ENCODE results near the gene DRGX.

DRGX gene

GRCh38 chr10:49321021-49321420, 74.9 kb downstream of the DRGX start:
- 86 to 89% methylated on average over 2 of the region's 3 CpGs for WGBS, 2 experiments
- Histone ChIP-seq H3K4me3 (ENCODE audit: insufficient read depth, low read depth, low read length) (no peak overlapping the region), H3K27me3 (ENCODE audit: control insufficient read depth, insufficient read depth, low read length, poor library complexity, severe bottlenecking) (no peaks in the 10 kb centered on the region), H3K36me3 (ENCODE audit: control insufficient read depth, insufficient read depth, low read length) (no peaks in the 10 kb centered on the region), H3K27ac (ENCODE audit: insufficient read depth, low read depth, low read length, poor library complexity, severe bottlenecking) (no peak overlapping the region), H3K4me1 (ENCODE audit: control insufficient read depth, insufficient read depth, low read length) (no peaks in the 10 kb centered on the region), H3K9me3 (ENCODE audit: control insufficient read depth, low read length) (no peaks in the 10 kb centered on the region)

- no peak overlapping the region for H3K4me3 ChIP-seq (ENCODE audit: insufficient read depth, low read depth, low read length)
- no peaks in the 10 kb centered on the region for H3K27me3 ChIP-seq (ENCODE audit: control insufficient read depth, insufficient read depth, low read length, poor library complexity, severe bottlenecking)
- no peaks in the 10 kb centered on the region for H3K36me3 ChIP-seq (ENCODE audit: control insufficient read depth, insufficient read depth, low read length)
- H3K9me3 ChIP-seq (ENCODE audit: control insufficient read depth, low read length) = no peaks in the 10 kb centered on the region
- H3K27ac ChIP-seq (ENCODE audit: insufficient read depth, low read depth, low read length, poor library complexity, severe bottlenecking) = no peak overlapping the region
- 93 to 96% methylated on average over 2 of the region's 2 CpGs for WGBS, 2 experiments
- no peaks in the 10 kb centered on the region for H3K4me1 ChIP-seq (ENCODE audit: control insufficient read depth, insufficient read depth, low read length)
Observed at GRCh38 chr10:49320191-49320590, 75.7 kb downstream of the DRGX start.

- H3K36me3 ChIP-seq (ENCODE audit: control insufficient read depth, insufficient read depth, low read length) = no peaks in the 10 kb centered on the region
- H3K27me3 ChIP-seq (ENCODE audit: control insufficient read depth, insufficient read depth, low read length, poor library complexity, severe bottlenecking) = no peaks in the 10 kb centered on the region
- H3K4me3 ChIP-seq (ENCODE audit: insufficient read depth, low read depth, low read length) = no peak overlapping the region
- no peaks in the 10 kb centered on the region for H3K9me3 ChIP-seq (ENCODE audit: control insufficient read depth, low read length)
- H3K4me1 ChIP-seq (ENCODE audit: control insufficient read depth, insufficient read depth, low read length) = no peaks in the 10 kb centered on the region
- 92 to 100% methylated on average over 1 of the region's 1 CpG for WGBS, 2 experiments
- no peak overlapping the region for H3K27ac ChIP-seq (ENCODE audit: insufficient read depth, low read depth, low read length, poor library complexity, severe bottlenecking)
Observed at GRCh38 chr10:49319206-49319605, 76.7 kb downstream of the DRGX start.

- no peak overlapping the region for H3K27ac ChIP-seq (ENCODE audit: insufficient read depth, low read depth, low read length, poor library complexity, severe bottlenecking)
- H3K4me1 ChIP-seq (ENCODE audit: control insufficient read depth, insufficient read depth, low read length) = no peaks in the 10 kb centered on the region
- no peaks in the 10 kb centered on the region for H3K36me3 ChIP-seq (ENCODE audit: control insufficient read depth, insufficient read depth, low read length)
- no peaks in the 10 kb centered on the region for H3K27me3 ChIP-seq (ENCODE audit: control insufficient read depth, insufficient read depth, low read length, poor library complexity, severe bottlenecking)
- H3K9me3 ChIP-seq (ENCODE audit: control insufficient read depth, low read length) = no peaks in the 10 kb centered on the region
- H3K4me3 ChIP-seq (ENCODE audit: insufficient read depth, low read depth, low read length) = no peak overlapping the region
Observed at GRCh38 chr10:49318755-49319154, 77.1 kb downstream of the DRGX start.

- no peaks in the 10 kb centered on the region for H3K4me1 ChIP-seq (ENCODE audit: control insufficient read depth, insufficient read depth, low read length)
- 94 to 96% methylated on average over 6 of the region's 6 CpGs for WGBS, 2 experiments
Observed at GRCh38 chr10:49318028-49318427, 77.9 kb downstream of the DRGX start.

GRCh38 chr10:49314806-49315205, 81.1 kb downstream of the DRGX start:
- H3K4me1 ChIP-seq (ENCODE audit: control insufficient read depth, insufficient read depth, low read length) = no peaks in the 10 kb centered on the region
- WGBS, 2 experiments = 91 to 95% methylated on average over 5 of the region's 5 CpGs
- H3K36me3 ChIP-seq (ENCODE audit: control insufficient read depth, insufficient read depth, low read length) = no peaks in the 10 kb centered on the region
- H3K27ac ChIP-seq (ENCODE audit: insufficient read depth, low read depth, low read length, poor library complexity, severe bottlenecking) = no peak overlapping the region
- H3K9me3 ChIP-seq (ENCODE audit: control insufficient read depth, low read length) = no peaks in the 10 kb centered on the region
- H3K27me3 ChIP-seq (ENCODE audit: control insufficient read depth, insufficient read depth, low read length, poor library complexity, severe bottlenecking) = no peaks in the 10 kb centered on the region
- H3K4me3 ChIP-seq (ENCODE audit: insufficient read depth, low read depth, low read length) = no peak overlapping the region

More at GRCh38 chr10:49318028-49318427, 77.9 kb downstream of the DRGX start:
- H3K27ac ChIP-seq (ENCODE audit: insufficient read depth, low read depth, low read length, poor library complexity, severe bottlenecking) = no peak overlapping the region
- no peaks in the 10 kb centered on the region for H3K36me3 ChIP-seq (ENCODE audit: control insufficient read depth, insufficient read depth, low read length)
- no peaks in the 10 kb centered on the region for H3K9me3 ChIP-seq (ENCODE audit: control insufficient read depth, low read length)
- H3K27me3 ChIP-seq (ENCODE audit: control insufficient read depth, insufficient read depth, low read length, poor library complexity, severe bottlenecking) = no peaks in the 10 kb centered on the region
- no peak overlapping the region for H3K4me3 ChIP-seq (ENCODE audit: insufficient read depth, low read depth, low read length)

Data from ectodermal cell (in vitro differentiated cells).